Vagina (tissue), 2 donors: Measurements from ENCODE around the gene ERN1. TPM values are rescaled to one million over a fixed set of nuclear protein-coding genes. Genes with fewer than 3 reads are reported as not detected.

Experiments
- DNase-seq, 2 donors: peaks; one replicate each; pipeline ENCODE4 v3.0.0-alpha.2; 2017; ENCODE audit errors: extremely low spot score in 2 of 2
- H3K27ac ChIP-seq: fragments of 200-600 bp; sonication (generic); one replicate; pipeline ENCODE4 v1.5.1; 2019
- H3K27me3 ChIP-seq: fragments of 200-600 bp; sonication (generic); one replicate; pipeline ENCODE4 v1.5.1; 2019
- H3K36me3 ChIP-seq, 2 donors: fragments of 200-600 bp; sonication (generic); one replicate each; pipeline ENCODE4 v1.5.1; 2017 to 2019
- H3K4me1 ChIP-seq: fragments of 200-600 bp; sonication (generic); one replicate; pipeline ENCODE4 v1.5.1; 2019
- H3K4me3 ChIP-seq, 2 donors: fragments of 200-600 bp; sonication (generic); 1 replicate in 1 of 2; 2 replicates in 1 of 2; pipeline ENCODE4 v1.5.1; 2016 to 2019
- H3K9me3 ChIP-seq: fragments of 200-600 bp; sonication (generic); one replicate; pipeline ENCODE4 v1.5.1; 2019
- CTCF ChIP-seq, 3 experiments: fragments of 450-650 bp in 2 of 3; fragments of 200-600 bp in 1 of 3; sonication (generic) in 1 of 3; IDR thresholded peaks; one replicate each; pipeline ENCODE4 v1.5.1; 2017 to 2019; ENCODE audit warnings: antibody characterized with exemption in 3 of 3, mild to moderate bottlenecking in 2 of 3, moderate library complexity in 2 of 3
- POLR2A ChIP-seq, 2 donors: fragments of 450-650 bp; IDR thresholded peaks; one replicate each; pipeline ENCODE4 v1.6.1; 2017; ENCODE audit warnings: antibody characterized with exemption in 2 of 2, mild to moderate bottlenecking in 2 of 2, moderate library complexity in 2 of 2
- POLR2AphosphoS5 ChIP-seq, 2 donors: sonication (generic); formaldehyde crosslinking; IDR thresholded peaks; one replicate each; pipeline ENCODE4 v1.9.0; 2017; ENCODE audit warnings: antibody characterized with exemption in 2 of 2, mild to moderate bottlenecking in 2 of 2, low read depth in 1 of 2; ENCODE audit not compliant: insufficient read depth in 1 of 2
- intact Hi-C: fragments of 100-400 bp; cut with DNase I; formaldehyde crosslinking; loops from one replicate; pipeline ENCODE4 v1.15.1; 2023
- total RNA-seq: library from RNA; depleted of rRNA; stranded (reverse); fragments of >200 nt; gene quantifications from one replicate; pipeline ENCODE4 v1.2.3, GENCODE V29; 2016

The ERN1 gene
- total RNA-seq, 1 donor from 2014 or later, result 31.4 TPM

GRCh38 chr17:64150237-64151015 lies 20.5 kb upstream of the ERN1 start:
- TF ChIP-seq POLR2AphosphoS5 (IDR thresholded peaks at IDR 0.05; ENCODE audit: insufficient read depth in 1 of 2, low read depth in 1 of 2) (peak in 1 of 2 donors; percentile 22), POLR2A (IDR thresholded peaks at IDR 0.05) (no peak), CTCF (IDR thresholded peaks at IDR 0.05) (no peak)
- Histone ChIP-seq H3K27ac (peak overlapping the region; percentile 38), H3K27me3 (no peaks in the 10 kb centered on the region), H3K9me3 (no peaks in the 10 kb centered on the region), H3K36me3 (peaks cover 0 to 10% of the 10 kb centered on the region in 2 donors), H3K4me3 (no peak overlapping the region), H3K4me1 (peaks cover 33% of the 10 kb centered on the region)
- DNase-seq, result no peak
- intact Hi-C loops, result no loop called here

GRCh38 chr17:64149196-64149595 lies 19.3 kb upstream of the ERN1 start:
- intact Hi-C loops, result loop anchor here (5.0 kb wide), 1 partner anchor 113 kb away; the partner anchor contains the start of gene TEX2
- no peak overlapping the region for H3K27ac ChIP-seq
- H3K4me1 ChIP-seq, result peaks cover 27% of the 10 kb centered on the region
- no peaks in the 10 kb centered on the region for H3K27me3 ChIP-seq
- no peak for DNase-seq
- H3K4me3 ChIP-seq, result no peak overlapping the region
- no peaks in the 10 kb centered on the region for H3K9me3 ChIP-seq
- H3K36me3 ChIP-seq, result peaks cover 0 to 10% of the 10 kb centered on the region in 2 donors
- no peak for TF ChIP-seq POLR2AphosphoS5 (IDR thresholded peaks at IDR 0.05; ENCODE audit: insufficient read depth in 1 of 2, low read depth in 1 of 2)

DNA sequence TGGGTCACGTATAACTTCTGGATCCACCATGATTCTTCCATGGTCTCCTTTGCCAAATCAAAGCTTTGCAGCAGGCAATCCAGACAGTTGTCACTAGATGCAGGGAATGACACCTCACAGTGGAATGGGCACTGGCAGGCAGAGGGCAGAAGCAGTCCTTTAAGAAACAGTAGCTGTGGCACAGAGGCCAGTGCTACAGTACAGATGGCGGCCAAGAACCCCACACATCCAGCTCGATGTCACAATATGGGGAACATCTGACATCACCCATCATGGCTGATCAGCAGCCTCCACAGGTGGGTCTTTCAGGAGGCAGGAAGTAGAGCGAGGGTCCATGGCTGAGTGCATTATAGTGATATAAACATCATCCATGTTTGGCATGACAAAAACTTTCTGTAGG lies 18.8 kb upstream of the ERN1 start:
- peaks cover 27% of the 10 kb centered on the region for H3K4me1 ChIP-seq
- no peak for DNase-seq
- intact Hi-C loops, result loop anchor here (5.0 kb wide), 1 partner anchor 114 kb away; the partner anchor contains the start of gene TEX2
- H3K27me3 ChIP-seq, result no peaks in the 10 kb centered on the region
- H3K9me3 ChIP-seq, result no peaks in the 10 kb centered on the region
- H3K27ac ChIP-seq, result peak overlapping the region; percentile 98
- H3K4me3 ChIP-seq, result no peak overlapping the region
- peaks cover 0 to 10% of the 10 kb centered on the region in 2 donors for H3K36me3 ChIP-seq
- no peak for TF ChIP-seq CTCF (IDR thresholded peaks at IDR 0.05)

GRCh38 chr17:64148017-64148631 lies 18.2 kb upstream of the ERN1 start:
- Histone ChIP-seq H3K4me1 (peaks cover 27% of the 10 kb centered on the region), H3K36me3 (peaks cover 0 to 10% of the 10 kb centered on the region in 2 donors), H3K27ac (peak overlapping the region; percentile 98), H3K27me3 (no peaks in the 10 kb centered on the region), H3K9me3 (no peaks in the 10 kb centered on the region), H3K4me3 (no peak overlapping the region)
- intact Hi-C loops, result loop anchor here (5.0 kb wide), 1 partner anchor 114 kb away; the partner anchor contains the start of gene TEX2
- TF ChIP-seq POLR2AphosphoS5 (IDR thresholded peaks at IDR 0.05; ENCODE audit: insufficient read depth in 1 of 2, low read depth in 1 of 2), result no peak
- no peak for TF ChIP-seq POLR2A (IDR thresholded peaks at IDR 0.05)
- TF ChIP-seq CTCF (IDR thresholded peaks at IDR 0.05), result no peak
- no peak for DNase-seq

- H3K9me3 ChIP-seq, result no peaks in the 10 kb centered on the region
- peak overlapping the region; percentile 98 for H3K27ac ChIP-seq
- H3K27me3 ChIP-seq, result no peaks in the 10 kb centered on the region
- intact Hi-C loops, result loop anchor here (5.0 kb wide), 1 partner anchor 115 kb away; the partner anchor contains the start of gene TEX2
- no peak for DNase-seq
- peaks cover 0 to 5% of the 10 kb centered on the region in 2 donors for H3K36me3 ChIP-seq
- TF ChIP-seq CTCF (IDR thresholded peaks at IDR 0.05), result no peak
- no peak for TF ChIP-seq POLR2AphosphoS5 (IDR thresholded peaks at IDR 0.05; ENCODE audit: insufficient read depth in 1 of 2, low read depth in 1 of 2)
- TF ChIP-seq POLR2A (IDR thresholded peaks at IDR 0.05), result no peak
- H3K4me3 ChIP-seq, result peak overlapping the region; percentile 84 to 85
- peaks cover 27% of the 10 kb centered on the region for H3K4me1 ChIP-seq
These were observed 17.4 kb upstream of the ERN1 start for GRCh38 chr17:64147110-64148016.
